Kasumi-1 (cell line): Measurements from ENCODE around the gene MLANA.

Experiments used
- DNase-seq, 2 experiments: peaks; one replicate each; lab custom pipeline; 2025; lab: John Stamatoyannopoulos, UW

Gene MLANA

DNA sequence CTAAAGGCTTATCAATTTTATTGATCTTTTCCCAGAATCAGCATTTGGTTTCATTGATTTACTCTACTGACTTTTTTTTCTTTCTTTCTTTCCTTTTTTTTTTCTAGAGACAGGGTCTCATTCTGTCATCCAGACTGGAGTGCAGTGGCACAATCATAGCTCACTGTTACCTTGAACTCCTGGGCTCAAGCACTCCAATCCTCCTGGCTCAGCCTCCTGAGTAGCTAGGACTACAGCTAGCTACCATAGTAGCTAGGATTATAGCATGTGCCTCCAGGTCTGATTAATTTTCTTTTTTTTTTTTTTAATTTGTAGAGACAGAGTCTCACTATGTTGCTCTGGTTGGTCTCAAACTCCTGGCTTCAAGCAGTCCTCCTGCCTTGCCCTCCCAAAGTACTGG, 11.7 kb downstream of the MLANA start:
- no peak for DNase-seq

DNA sequence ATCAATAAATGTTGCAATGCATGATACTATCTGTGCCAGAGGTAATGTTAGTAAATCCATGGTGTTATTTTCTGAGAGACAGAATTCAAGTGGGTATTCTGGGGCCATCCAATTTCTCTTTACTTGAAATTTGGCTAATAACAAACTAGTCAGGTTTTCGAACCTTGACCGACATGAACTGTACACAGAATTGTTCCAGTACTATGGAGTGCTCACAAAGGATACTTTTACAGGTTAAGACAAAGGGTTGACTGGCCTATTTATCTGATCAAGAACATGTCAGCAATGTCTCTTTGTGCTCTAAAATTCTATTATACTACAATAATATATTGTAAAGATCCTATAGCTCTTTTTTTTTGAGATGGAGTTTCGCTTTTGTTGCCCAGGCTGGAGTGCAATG, 18.2 kb downstream of the MLANA start:
- no peak for DNase-seq

DNA sequence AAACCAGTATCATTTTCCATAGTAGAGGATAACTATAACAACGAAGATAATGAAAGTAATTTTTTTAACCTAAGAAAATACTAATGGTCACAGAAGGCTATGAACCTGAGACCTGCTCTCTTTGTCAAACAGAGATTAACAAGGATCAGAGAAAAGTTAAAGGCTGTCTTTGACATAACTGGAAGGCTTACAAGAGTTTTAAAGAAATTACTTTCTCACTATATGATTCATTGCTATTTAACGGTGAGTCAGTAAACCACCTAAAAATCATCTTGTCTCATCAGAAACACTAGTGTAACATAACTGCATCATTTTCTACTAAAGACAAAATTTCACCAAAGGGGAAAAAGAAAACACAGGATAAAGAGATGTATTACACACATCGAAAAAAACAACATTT, 19.3 kb downstream of the MLANA start:
- DNase-seq = no peak

GRCh38 chr9:5910413-5911057, 19.8 kb downstream of the MLANA start:
- DNase-seq = no peak

DNA sequence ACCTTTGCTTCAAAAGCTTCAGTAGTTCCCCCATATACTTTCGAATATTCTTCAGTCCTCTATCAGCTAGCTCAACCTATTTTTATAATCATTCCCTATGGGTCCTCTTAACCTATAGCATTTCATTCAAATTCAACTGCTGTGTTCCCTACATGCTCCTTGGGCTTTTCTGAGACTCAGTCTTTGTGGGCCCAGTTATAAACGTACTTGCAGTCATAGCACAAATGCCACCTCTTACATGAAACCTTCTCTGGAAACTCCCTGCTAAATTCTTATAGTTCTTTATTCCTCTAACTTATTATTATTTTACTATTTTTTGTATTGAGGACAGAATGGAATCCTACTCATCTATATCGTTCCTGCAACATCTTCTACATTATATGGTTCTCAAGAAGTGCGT, 24.7 kb downstream of the MLANA start:
- no peak for DNase-seq

DNA sequence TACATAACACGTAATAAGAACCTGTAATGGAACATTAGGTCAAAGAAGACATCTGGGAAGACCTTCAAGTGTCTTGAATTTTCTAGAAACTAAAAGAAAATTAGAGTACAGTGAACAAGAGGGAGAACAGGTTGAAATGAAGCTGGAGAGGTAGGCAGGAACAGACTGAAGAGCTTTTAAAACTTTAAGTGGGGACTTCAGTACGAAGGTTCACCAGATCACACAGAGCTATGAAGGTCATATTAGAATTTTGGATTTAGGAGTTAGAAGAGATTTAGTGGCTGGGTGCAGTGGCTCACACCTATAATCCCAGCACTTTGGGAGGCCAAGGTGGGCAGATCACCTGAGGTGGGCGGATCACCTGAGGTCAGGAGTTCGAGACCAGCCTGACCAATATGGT, 26.6 kb downstream of the MLANA start:
- no peak for DNase-seq

DNA sequence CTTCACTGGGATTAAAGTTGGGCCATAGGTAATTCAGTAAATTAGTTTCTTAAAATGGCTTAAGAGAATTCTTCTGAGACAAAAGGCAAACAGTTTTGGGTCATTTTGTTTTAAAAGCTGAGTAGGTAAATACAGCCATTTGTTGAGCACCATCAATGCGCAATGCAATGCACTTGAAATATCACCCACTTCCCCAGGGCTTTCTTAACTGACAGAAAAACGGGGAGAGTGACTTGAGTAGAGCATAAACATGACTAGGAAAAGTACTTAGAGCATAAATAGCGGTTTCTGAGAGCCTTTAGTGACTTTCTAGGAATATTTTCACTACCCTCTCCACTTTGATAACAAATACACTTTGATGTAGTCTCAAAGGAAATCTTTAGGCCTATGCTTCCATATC, 27.2 kb downstream of the MLANA start:
- DNase-seq = no peak

DNA sequence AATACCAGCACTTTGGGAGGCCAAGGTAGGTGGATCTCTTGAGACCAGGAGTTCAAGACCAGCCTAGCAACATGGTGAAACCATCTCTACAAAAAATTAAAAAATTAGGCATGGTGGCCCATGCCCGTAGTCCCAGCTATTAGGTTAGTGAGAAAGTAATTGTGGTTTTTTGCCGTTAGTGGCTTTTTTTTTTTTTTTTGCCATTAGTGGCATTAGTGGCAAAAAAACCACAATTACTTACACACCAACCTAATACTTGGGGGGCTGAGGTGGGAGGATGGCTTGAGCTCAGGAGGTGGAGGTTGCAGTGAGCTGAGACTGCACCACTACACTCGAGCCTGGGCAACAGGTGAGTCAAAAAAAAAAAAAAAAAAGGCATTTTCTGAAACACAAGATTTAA, 27.8 kb downstream of the MLANA start:
- DNase-seq = no peak

DNA sequence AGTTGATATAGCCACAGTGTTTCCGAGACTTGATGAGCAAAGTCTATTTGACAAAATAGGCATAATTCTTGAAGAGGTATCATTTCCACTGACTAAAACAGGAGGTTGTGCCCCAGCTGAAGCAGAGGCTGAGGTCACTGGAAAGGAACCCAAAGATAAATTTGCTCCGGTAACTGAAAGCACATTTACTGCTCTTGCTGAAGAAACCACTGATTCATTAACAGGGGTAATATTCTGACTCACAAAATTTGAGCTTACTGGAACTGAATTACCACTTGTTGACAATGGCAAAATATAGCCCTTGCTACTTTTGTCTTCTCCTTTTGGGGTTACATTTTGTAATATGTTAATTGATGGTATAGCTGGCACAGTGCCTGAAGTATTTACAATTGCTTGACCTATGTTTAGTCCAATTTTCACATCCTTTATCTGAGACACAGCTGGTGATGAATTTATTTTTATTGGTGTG, 30.2 kb downstream of the MLANA start:
- DNase-seq = no peak

GRCh38 chr9:5922192-5922591, 31.5 kb downstream of the MLANA start:
- DNase-seq = no peak

- DNase-seq = no peak
Measured at GRCh38 chr9:5931657-5932056, 41.0 kb downstream of the MLANA start.

DNA sequence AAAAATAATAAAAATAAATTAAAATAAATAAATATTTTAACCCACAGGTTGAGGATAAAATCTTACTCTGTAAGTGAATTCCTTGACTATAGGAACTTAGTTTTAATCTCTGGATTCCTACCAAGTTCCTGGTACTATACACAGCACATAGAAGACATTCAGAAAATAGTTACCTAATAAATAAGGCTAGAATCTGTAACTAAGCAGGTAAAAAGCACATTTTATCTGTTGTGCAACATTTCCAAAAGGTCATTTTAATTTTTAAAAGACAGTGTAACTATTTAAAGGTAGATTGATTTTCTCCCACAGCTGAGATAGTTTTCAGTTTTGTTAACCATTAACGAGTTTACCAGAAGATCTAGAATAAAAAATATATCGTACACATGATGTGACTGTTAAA, 47.8 kb downstream of the MLANA start:
- DNase-seq = no peak

- DNase-seq = no peak
Measured at GRCh38 chr9:5939530-5939929, 48.8 kb downstream of the MLANA start.

- no peak for DNase-seq
Measured at GRCh38 chr9:5941214-5941613, 50.5 kb downstream of the MLANA start.

GRCh38 chr9:5945112-5945511, 54.4 kb downstream of the MLANA start:
- DNase-seq = no peak

GRCh38 chr9:5947912-5948311, 57.2 kb downstream of the MLANA start:
- peak in 1 of 2 experiments; percentile 1 for DNase-seq

GRCh38 chr9:5949103-5949699, 58.5 kb downstream of the MLANA start:
- peak in 1 of 2 experiments; percentile 9 for DNase-seq

DNA sequence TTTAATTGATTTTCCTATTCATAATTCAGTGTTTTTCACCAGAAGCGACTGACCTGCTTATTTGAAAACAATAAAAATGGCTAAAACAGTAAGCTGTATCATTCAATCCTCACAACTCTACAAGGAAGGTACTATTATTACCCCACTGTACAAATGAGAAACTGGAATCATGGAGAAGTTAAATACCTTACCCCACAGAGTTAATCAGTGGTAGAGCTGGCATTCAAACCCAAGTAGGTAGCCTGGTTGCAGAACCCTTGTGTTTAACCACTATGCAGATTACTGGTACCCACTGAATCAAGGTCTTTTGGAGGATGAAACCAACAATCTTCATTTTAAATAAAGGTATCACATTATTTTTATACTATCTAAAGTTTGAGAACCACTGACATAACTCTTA, 59.6 kb downstream of the MLANA start:
- no peak for DNase-seq

DNA sequence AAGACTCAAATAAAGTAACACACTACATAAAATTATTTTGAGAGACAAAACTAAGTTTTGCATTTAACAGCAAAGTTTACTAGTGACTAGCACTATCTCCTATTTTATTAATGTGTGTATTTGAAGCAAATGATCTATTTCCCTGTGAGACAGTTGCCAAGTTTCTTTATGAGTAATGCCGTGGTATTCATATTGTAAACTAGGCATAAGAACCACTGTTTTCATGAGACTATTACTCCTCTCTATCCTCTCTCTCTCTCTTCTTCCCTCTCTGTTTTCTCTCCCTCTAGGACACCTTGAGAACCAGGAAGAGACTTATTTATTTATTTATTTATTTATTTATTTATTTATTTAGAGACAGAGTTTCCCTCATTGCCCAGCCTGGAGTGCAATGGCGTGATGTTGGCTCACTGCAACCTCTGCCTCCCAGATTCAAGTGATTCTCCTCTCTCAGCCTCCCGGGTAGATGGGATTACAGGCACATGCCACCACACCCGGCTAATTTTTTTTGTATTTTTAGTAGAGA, 61.1 kb downstream of the MLANA start:
- DNase-seq = no peak

GRCh38 chr9:5953743-5954707, 63.3 kb downstream of the MLANA start:
- no peak for DNase-seq

DNA sequence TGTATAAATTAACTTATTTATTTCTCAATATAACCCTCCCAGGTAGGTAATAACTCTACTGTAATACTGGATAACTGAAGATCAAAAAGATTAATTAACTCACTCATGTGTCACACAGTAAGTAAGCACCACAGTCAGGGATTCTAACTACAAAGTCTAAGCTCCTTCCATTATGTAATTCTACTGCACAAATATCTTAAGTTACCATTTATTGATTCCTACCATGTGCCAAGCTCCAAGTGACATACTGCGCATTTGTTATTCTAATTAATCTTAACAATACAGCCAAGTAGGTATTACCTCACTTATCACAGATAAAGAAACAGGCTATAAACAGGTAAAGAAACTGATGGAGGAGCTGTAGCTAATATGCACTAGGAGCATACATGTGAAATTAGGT, 66.5 kb downstream of the MLANA start:
- no peak for DNase-seq

DNA sequence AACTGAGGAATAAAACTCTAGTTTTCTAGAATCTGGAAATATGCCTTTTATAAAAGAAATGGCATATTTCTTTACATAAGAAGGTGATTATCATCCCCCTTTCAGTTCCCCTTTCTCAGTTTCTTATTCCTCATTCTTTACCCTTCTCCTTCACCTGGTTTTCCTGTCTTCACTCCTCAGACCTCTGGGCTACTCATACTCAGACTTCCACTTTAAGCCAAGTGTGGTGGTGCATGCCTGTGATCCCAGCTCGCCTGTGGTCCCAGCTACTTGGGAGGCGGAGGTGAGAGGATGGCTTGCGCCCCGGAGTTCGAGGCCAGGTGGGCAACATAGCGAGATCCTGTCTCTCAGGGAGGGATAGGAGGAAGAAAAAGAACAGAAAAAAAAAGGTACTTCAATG, 67.6 kb downstream of the MLANA start:
- DNase-seq = no peak
